ENCODE results near the gene ERC1.

Gene ERC1

GRCh38 chr12:1281683-1282366, 290.8 kb downstream of the ERC1 start:
- DNase-seq (ENCODE audit: low read depth): no peak
- no peak for TF ChIP-seq MYC (IDR thresholded peaks at IDR 0.05; ENCODE audit: low read depth, low read length)
- no peak for TF ChIP-seq CTCF (IDR thresholded peaks at IDR 0.05; ENCODE audit: low read depth, low read length)
- TF ChIP-seq, protein P1, sequence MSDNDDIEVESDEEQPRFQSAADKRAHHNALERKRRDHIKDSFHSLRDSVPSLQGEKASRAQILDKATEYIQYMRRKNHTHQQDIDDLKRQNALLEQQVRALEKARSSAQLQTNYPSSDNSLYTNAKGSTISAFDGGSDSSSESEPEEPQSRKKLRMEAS (IDR thresholded peaks at IDR 0.05; ENCODE audit: low read depth, low read length): no peak
- TF ChIP-seq POLR2A (IDR thresholded peaks at IDR 0.05; ENCODE audit: extremely low read depth, insufficient read length): no peak
- H3K4me3 ChIP-seq (ENCODE audit: low read depth, low read length): no peak overlapping the region

DNA sequence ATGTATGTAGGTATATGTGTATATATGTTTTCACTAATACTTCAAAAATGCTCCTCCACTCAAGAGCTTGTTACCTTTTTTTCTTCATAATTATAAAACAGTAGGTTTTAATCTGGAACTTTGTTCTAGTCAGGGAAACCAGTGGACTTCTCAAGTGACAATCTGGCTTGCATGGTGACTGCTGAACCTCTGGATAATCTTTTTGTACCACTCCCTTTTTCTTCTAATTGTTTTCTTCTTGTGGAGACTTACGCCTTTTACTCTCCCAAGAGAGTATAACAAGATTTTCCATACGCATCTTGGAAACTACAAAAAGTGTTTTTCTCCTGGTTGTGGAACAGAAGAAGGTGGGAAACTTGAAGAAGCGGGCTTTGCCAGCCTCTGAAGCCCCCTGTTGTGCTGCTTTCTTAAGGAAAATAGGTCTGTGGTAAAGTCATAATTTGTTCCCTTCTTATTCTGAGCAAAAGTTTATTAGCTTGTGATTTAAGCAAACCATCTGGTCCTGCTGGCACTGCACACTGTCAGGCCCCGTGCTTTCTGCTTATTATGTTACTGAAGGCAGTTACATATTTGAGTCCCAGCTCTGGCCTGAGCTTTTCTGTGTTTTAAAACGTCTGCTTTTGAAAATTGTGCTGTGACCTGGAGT, 291.8 kb downstream of the ERC1 start:
- TF ChIP-seq POLR2A (IDR thresholded peaks at IDR 0.05; ENCODE audit: extremely low read depth, insufficient read length): no peak
- no peak for TF ChIP-seq CTCF (IDR thresholded peaks at IDR 0.05; ENCODE audit: low read depth, low read length)
- TF ChIP-seq MYC (IDR thresholded peaks at IDR 0.05; ENCODE audit: low read depth, low read length): no peak
- TF ChIP-seq, protein P1 (IDR thresholded peaks at IDR 0.05; ENCODE audit: low read depth, low read length): no peak

GRCh38 chr12:1283316-1283715, 292.3 kb downstream of the ERC1 start:
- H3K4me3 ChIP-seq (ENCODE audit: low read depth, low read length): no peak overlapping the region
- TF ChIP-seq CTCF (IDR thresholded peaks at IDR 0.05; ENCODE audit: low read depth, low read length) (no peak), MYC (IDR thresholded peaks at IDR 0.05; ENCODE audit: low read depth, low read length) (no peak), POLR2A (IDR thresholded peaks at IDR 0.05; ENCODE audit: extremely low read depth, insufficient read length) (no peak)
- TF ChIP-seq, protein P1 (IDR thresholded peaks at IDR 0.05; ENCODE audit: low read depth, low read length): no peak

More for the DNA sequence above, 291.8 kb downstream of the ERC1 start:
- no peak overlapping the region for H3K4me3 ChIP-seq (ENCODE audit: low read depth, low read length)
- DNase-seq (ENCODE audit: low read depth): no peak

DNA sequence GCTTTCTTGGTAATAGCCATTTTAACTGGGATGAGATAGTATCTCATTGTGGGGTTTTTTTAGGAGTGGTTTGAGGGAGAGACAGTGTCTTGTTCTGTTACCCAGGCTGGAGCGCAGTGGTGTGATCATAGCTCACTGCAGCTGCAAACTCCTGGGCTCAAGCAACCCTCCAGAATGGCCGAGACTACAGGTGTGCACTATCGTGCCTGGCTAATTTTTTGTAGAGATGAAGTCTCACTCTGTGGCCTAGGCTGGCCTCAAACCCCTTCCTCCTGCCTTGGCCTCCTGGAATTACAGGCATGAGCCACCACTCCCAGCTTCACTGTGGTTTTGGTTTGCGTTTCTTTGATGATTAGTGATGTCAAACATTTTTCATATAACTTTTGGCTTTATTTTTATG, 293.6 kb downstream of the ERC1 start:
- no peak overlapping the region for H3K4me3 ChIP-seq (ENCODE audit: low read depth, low read length)
- DNase-seq (ENCODE audit: low read depth): no peak
- TF ChIP-seq MYC (IDR thresholded peaks at IDR 0.05; ENCODE audit: low read depth, low read length): no peak
- TF ChIP-seq, protein P1 (IDR thresholded peaks at IDR 0.05; ENCODE audit: low read depth, low read length): no peak
- no peak for TF ChIP-seq POLR2A (IDR thresholded peaks at IDR 0.05; ENCODE audit: extremely low read depth, insufficient read length)
- no peak for TF ChIP-seq CTCF (IDR thresholded peaks at IDR 0.05; ENCODE audit: low read depth, low read length)

More at GRCh38 chr12:1283316-1283715, 292.3 kb downstream of the ERC1 start:
- DNase-seq (ENCODE audit: low read depth): no peak

DNA sequence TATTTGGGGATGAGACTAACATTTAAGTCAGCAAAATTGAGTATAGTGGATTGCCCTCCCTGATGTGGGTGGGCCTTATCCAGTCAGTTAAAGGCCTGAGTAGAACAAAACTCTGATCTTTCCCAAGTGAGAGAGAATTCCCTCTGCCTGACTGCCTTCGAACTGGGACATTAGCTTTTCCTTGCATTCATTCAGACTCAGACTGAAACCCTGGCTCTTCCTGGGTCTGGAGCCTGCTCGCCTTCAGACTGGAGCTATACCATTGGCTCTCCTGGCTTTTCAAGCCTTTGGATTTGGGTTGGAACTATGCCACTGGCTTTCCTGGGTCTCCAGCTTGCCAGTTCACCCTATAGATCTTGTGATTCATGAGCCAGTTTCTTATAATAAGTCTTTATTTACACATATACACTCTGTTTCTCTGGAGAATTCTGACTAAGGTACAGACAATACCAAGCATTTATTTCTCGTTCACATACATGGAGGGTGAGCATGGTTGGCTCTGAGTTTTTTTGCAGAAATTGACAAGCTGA, 296.5 kb downstream of the ERC1 start:
- no peak for DNase-seq (ENCODE audit: low read depth)
- TF ChIP-seq, protein P1 (IDR thresholded peaks at IDR 0.05; ENCODE audit: low read depth, low read length): no peak
- TF ChIP-seq POLR2A (IDR thresholded peaks at IDR 0.05; ENCODE audit: extremely low read depth, insufficient read length) (no peak), MYC (IDR thresholded peaks at IDR 0.05; ENCODE audit: low read depth, low read length) (no peak), CTCF (IDR thresholded peaks at IDR 0.05; ENCODE audit: low read depth, low read length) (no peak)

More for the DNA sequence above, 296.5 kb downstream of the ERC1 start:
- H3K4me3 ChIP-seq (ENCODE audit: low read depth, low read length): no peak overlapping the region

All from NB4 (cell line).